Measurements from ENCODE around the gene TBX2. TPM values are rescaled to one million over a fixed set of nuclear protein-coding genes. Genes with fewer than 3 reads are reported as not detected.

The TBX2 gene
- total and polyA plus RNA-seq, 2 of the 13 experiments (the other 11 are each of a cell fraction or from before 2014, with no cell fraction given): 2.8 to 15.3 TPM

GRCh38 chr17:61389670-61390478 is 9.8 kb upstream of the TBX2 start (continued):
- TF ChIP-seq HNF1B (CRISPR knock-in tag; IDR thresholded peaks at IDR 0.05) (peak; percentile 40; the same call in 1 of the 2 replicates), ZSCAN25 (CRISPR knock-in tag; IDR thresholded peaks at IDR 0.05) (0 out of 2 replicates have a peak, but pooled peaks have one; percentile 25), UBTF (CRISPR knock-in tag; IDR thresholded peaks at IDR 0.05) (peak; percentile 47), HBP1 (CRISPR knock-in tag; IDR thresholded peaks at IDR 0.05; ENCODE audit: low read depth) (peak; percentile 74; the same call in 1 of the 2 replicates), ZBTB43 (CRISPR knock-in tag; conservative IDR thresholded peaks at IDR 0.05) (no peak), E2F2 (CRISPR knock-in tag; IDR thresholded peaks at IDR 0.05; ENCODE audit: borderline replicate concordance) (no peak), AFF4 (CRISPR knock-in tag; IDR thresholded peaks at IDR 0.05) (no peak), SPEN (CRISPR knock-in tag; IDR thresholded peaks at IDR 0.05; ENCODE audit: low read depth) (no peak), TAF1 (CRISPR knock-in tag; IDR thresholded peaks at IDR 0.05) (peak; percentile 23; the same call in 1 of the 2 replicates), SRF (IDR thresholded peaks at IDR 0.05; ENCODE audit: low read depth, low read length) (no peak), ZNF552 (CRISPR knock-in tag; IDR thresholded peaks at IDR 0.05; ENCODE audit: borderline replicate concordance) (0 out of 2 replicates have a peak, but pooled peaks have one; percentile 33)
